ENCODE measurements around the gene TMEM267.

The TMEM267 gene

GRCh38 chr5:43497311-43498104 is 13.8 kb upstream of the TMEM267 start:
- no peaks in the 10 kb centered on the region for H3K4me1 ChIP-seq (ENCODE audit: insufficient read depth, low read length)
- no peak overlapping the region for H3K4me3 ChIP-seq (ENCODE audit: low read depth in 1 of 2, low read length in 2 of 2)
- H2AFZ ChIP-seq (ENCODE audit: low read depth, low read length): no peak overlapping the region
- no peak overlapping the region for H3K9ac ChIP-seq (ENCODE audit: low read depth, low read length)
- TF ChIP-seq EZH2 (IDR thresholded peaks at IDR 0.05; ENCODE audit: borderline replicate concordance, low read depth, low read length, severe bottlenecking): no peak
- TF ChIP-seq CTCF (IDR thresholded peaks at IDR 0.05; ENCODE audit: borderline replicate concordance, extremely low read depth, low read length, poor library complexity, severe bottlenecking): no peak
- no peak overlapping the region for H3K4me2 ChIP-seq (ENCODE audit: insufficient read depth, low read length)
- no peak overlapping the region for H3K27ac ChIP-seq (ENCODE audit: low read length)
- no peak for DNase-seq
- H3K27me3 ChIP-seq (ENCODE audit: insufficient read depth, low read length, poor library complexity): no peaks in the 10 kb centered on the region
- peak; percentile 37; the same call in 1 of the 3 replicates for ATAC-seq (ENCODE audit: insufficient read depth, low read depth)
- no peaks in the 10 kb centered on the region for H3K9me3 ChIP-seq (ENCODE audit: insufficient read depth, low read length, severe bottlenecking)
- no peaks in the 10 kb centered on the region for H3K79me2 ChIP-seq (ENCODE audit: insufficient read depth, low read length)
- H3K36me3 ChIP-seq (ENCODE audit: insufficient read depth, low read length): peaks cover 57% of the 10 kb centered on the region
- no peaks in the 10 kb centered on the region for H4K20me1 ChIP-seq (ENCODE audit: insufficient read depth, low read length)

DNA sequence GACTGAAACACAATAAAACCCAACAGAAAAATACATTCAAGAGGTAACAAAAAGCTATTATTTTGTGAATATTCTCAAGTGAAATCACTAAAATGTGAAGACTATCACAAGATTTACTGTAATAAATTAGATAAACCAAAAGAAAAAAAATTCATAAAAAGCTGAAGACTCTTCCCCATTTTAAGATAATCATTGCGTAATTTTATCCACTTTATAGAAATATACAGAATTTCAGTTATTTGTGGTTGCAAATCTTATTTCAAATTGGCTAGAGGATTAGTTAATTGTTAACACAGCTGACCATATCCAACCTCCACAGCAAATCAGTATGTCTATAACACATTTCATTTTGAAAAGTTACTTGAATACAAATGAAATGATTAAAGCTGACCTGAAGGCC is 7.7 kb upstream of the TMEM267 start:
- no peaks in the 10 kb centered on the region for H3K4me1 ChIP-seq (ENCODE audit: insufficient read depth, low read length)
- H2AFZ ChIP-seq (ENCODE audit: low read depth, low read length): no peak overlapping the region
- no peaks in the 10 kb centered on the region for H4K20me1 ChIP-seq (ENCODE audit: insufficient read depth, low read length)
- H3K27ac ChIP-seq (ENCODE audit: low read length): no peak overlapping the region
- no peaks in the 10 kb centered on the region for H3K9me3 ChIP-seq (ENCODE audit: insufficient read depth, low read length, severe bottlenecking)
- H3K4me2 ChIP-seq (ENCODE audit: insufficient read depth, low read length): no peak overlapping the region
- ATAC-seq (ENCODE audit: insufficient read depth, low read depth): no peak
- H3K9ac ChIP-seq (ENCODE audit: low read depth, low read length): no peak overlapping the region
- no peaks in the 10 kb centered on the region for H3K79me2 ChIP-seq (ENCODE audit: insufficient read depth, low read length)
- H3K36me3 ChIP-seq (ENCODE audit: insufficient read depth, low read length): peaks cover 67% of the 10 kb centered on the region; the same call in 1 of the 2 replicates
- TF ChIP-seq EZH2 (IDR thresholded peaks at IDR 0.05; ENCODE audit: borderline replicate concordance, low read depth, low read length, severe bottlenecking) (no peak), CTCF (IDR thresholded peaks at IDR 0.05; ENCODE audit: borderline replicate concordance, extremely low read depth, low read length, poor library complexity, severe bottlenecking) (no peak)
- H3K27me3 ChIP-seq (ENCODE audit: insufficient read depth, low read length, poor library complexity): no peaks in the 10 kb centered on the region
- DNase-seq: no peak
- no peak overlapping the region for H3K4me3 ChIP-seq (ENCODE audit: low read depth in 1 of 2, low read length in 2 of 2)

DNA sequence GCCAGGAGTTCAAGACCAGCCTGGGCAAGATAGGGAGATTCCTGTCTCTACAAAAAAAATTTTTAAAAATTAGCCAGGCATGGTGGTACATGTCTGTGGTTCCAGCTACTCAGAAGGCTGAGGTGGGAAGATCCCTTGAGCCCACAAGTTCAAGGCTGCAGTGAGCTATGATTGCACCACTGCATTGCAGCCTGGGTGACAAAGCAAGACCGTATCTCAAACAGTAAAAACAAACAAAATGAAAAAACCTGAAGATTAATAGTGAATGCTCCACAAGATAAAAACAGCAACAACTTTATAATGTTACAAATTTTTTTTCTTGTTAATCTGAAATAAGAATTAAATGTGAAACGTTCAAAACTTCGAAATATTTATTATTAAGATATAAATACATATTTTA is 2.7 kb upstream of the TMEM267 start:
- ATAC-seq (ENCODE audit: insufficient read depth, low read depth): no peak

More for the DNA sequence above, 2.7 kb upstream of the TMEM267 start:
- H4K20me1 ChIP-seq (ENCODE audit: insufficient read depth, low read length): no peaks in the 10 kb centered on the region
- TF ChIP-seq CTCF (IDR thresholded peaks at IDR 0.05; ENCODE audit: borderline replicate concordance, extremely low read depth, low read length, poor library complexity, severe bottlenecking) (no peak), EZH2 (IDR thresholded peaks at IDR 0.05; ENCODE audit: borderline replicate concordance, low read depth, low read length, severe bottlenecking) (no peak)
- H3K4me2 ChIP-seq (ENCODE audit: insufficient read depth, low read length): no peak overlapping the region
- H3K9ac ChIP-seq (ENCODE audit: low read depth, low read length): no peak overlapping the region
- H3K79me2 ChIP-seq (ENCODE audit: insufficient read depth, low read length): peaks cover 26% of the 10 kb centered on the region
- peaks cover 37% of the 10 kb centered on the region; the same call in 1 of the 2 replicates for H3K36me3 ChIP-seq (ENCODE audit: insufficient read depth, low read length)
- H2AFZ ChIP-seq (ENCODE audit: low read depth, low read length): no peak overlapping the region
- H3K9me3 ChIP-seq (ENCODE audit: insufficient read depth, low read length, severe bottlenecking): no peaks in the 10 kb centered on the region
- no peak overlapping the region for H3K4me3 ChIP-seq (ENCODE audit: low read depth in 1 of 2, low read length in 2 of 2)
- H3K4me1 ChIP-seq (ENCODE audit: insufficient read depth, low read length): peaks cover 34% of the 10 kb centered on the region
- no peaks in the 10 kb centered on the region for H3K27me3 ChIP-seq (ENCODE audit: insufficient read depth, low read length, poor library complexity)
- DNase-seq: no peak
- H3K27ac ChIP-seq (ENCODE audit: low read length): no peak overlapping the region

All from DND-41 (cell line).